Neural crest cell (in vitro differentiated cells): ENCODE results near the gene HSBP1L1. TPM values are rescaled to one million over a fixed set of nuclear protein-coding genes. Genes with fewer than 3 reads are reported as not detected.

Experiments
- DNase-seq: peaks from one replicate; pipeline ENCODE4 v3.0.0; 2021; ENCODE audit warnings: low read depth, mixed read lengths, low spot score
- H3K27ac Mint-ChIP-seq: one replicate; pipeline ENCODE4 v1.8.0; 2021; ENCODE audit warnings: mild to moderate bottlenecking, mixed read lengths; ENCODE audit not compliant: unreplicated experiment
- H3K27me3 Mint-ChIP-seq: 2 replicates; pipeline ENCODE4 v1.8.0; 2021; ENCODE audit warnings: low read depth, mild to moderate bottlenecking, mixed read lengths
- H3K36me3 Mint-ChIP-seq: 2 replicates; pipeline ENCODE4 v1.8.0; 2021; ENCODE audit warnings: low read depth, mild to moderate bottlenecking, mixed read lengths
- H3K4me1 Mint-ChIP-seq: 2 replicates; pipeline ENCODE4 v1.8.0; 2021; ENCODE audit warnings: mixed read lengths
- H3K4me3 Mint-ChIP-seq: one replicate; pipeline ENCODE4 v1.8.0; 2021; ENCODE audit warnings: mild to moderate bottlenecking, mixed read lengths
- H3K9me3 Mint-ChIP-seq: 2 replicates; pipeline ENCODE4 v1.8.0; 2021; ENCODE audit warnings: mixed read lengths
- total RNA-seq: library from RNA; stranded (reverse); gene quantifications from 2 replicates; pipeline ENCODE4 v1.2.1, GENCODE V29; 2021
- TF ChIP-seq, protein P1 (sequence below): fragments of 200-600 bp; sonication (generic); conservative IDR thresholded peaks from 2 replicates; pipeline ENCODE4 v1.5.0; 2021; ENCODE audit warnings: antibody characterized with exemption, mild to moderate bottlenecking

The HSBP1L1 gene
- total RNA-seq, 1 donor from 2014 or later, result 0.58 TPM

GRCh38 chr18:79962835-79963657 lies 1.4 kb upstream of the HSBP1L1 start:
- TF ChIP-seq, protein P1, sequence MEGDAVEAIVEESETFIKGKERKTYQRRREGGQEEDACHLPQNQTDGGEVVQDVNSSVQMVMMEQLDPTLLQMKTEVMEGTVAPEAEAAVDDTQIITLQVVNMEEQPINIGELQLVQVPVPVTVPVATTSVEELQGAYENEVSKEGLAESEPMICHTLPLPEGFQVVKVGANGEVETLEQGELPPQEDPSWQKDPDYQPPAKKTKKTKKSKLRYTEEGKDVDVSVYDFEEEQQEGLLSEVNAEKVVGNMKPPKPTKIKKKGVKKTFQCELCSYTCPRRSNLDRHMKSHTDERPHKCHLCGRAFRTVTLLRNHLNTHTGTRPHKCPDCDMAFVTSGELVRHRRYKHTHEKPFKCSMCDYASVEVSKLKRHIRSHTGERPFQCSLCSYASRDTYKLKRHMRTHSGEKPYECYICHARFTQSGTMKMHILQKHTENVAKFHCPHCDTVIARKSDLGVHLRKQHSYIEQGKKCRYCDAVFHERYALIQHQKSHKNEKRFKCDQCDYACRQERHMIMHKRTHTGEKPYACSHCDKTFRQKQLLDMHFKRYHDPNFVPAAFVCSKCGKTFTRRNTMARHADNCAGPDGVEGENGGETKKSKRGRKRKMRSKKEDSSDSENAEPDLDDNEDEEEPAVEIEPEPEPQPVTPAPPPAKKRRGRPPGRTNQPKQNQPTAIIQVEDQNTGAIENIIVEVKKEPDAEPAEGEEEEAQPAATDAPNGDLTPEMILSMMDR, result no peak
- Mint-ChIP-seq H3K36me3 (peaks cover 2% of the 10 kb centered on the region), H3K4me1 (peaks cover 27% of the 10 kb centered on the region), H3K9me3 (no peaks in the 10 kb centered on the region), H3K27ac (no peak overlapping the region), H3K4me3 (peak overlapping the region; percentile 51), H3K27me3 (peaks cover 35% of the 10 kb centered on the region)
- no peak for DNase-seq

GRCh38 chr18:79963658-79964329 lies 649 bp upstream of the HSBP1L1 start:
- TF ChIP-seq, protein P1, result no peak
- Mint-ChIP-seq H3K36me3 (peaks cover 2% of the 10 kb centered on the region), H3K9me3 (no peaks in the 10 kb centered on the region), H3K27me3 (peaks cover 35% of the 10 kb centered on the region), H3K4me3 (no peak overlapping the region), H3K27ac (no peak overlapping the region), H3K4me1 (peaks cover 27% of the 10 kb centered on the region)
- no peak for DNase-seq

DNA sequence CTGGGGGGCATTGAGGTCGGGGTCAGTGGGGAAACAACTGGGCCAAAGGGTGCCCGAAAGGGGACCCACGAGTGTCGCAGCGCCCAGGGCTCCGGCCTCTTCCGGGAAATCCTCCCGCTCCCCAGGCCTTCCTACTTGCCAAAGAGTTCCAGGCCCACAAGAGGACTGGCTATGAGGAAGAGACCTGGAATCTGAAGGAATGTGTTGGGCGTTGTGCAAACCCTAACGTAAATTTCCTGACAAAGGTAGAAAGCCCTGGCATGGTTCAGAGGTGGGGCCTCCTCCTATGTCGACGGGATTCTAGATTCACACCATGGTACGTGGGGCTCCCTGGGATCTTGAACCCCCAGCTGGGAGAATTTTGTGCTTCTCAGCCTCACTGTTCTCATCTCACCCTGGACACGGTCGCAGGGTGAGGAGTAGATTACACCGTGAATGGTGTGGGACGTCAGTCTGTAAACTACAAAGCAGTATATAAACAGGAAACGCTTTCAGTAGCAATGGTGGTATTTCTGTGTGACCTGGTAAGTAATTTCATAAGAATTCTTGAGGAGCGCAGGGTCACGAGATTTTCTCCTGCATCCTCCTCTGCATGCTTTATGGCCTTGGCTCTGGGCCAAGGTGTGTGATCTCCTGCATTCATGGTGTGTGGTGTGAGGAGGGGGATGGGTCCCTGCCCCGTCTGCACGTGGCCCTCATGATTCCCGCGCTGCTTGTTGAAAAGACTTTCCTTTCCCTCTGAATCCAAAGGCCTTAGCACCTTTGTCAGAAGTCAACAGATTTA lies 868 bp downstream of the HSBP1L1 start:
- Mint-ChIP-seq H3K4me3 (peak overlapping the region; percentile 14), H3K27me3 (peaks cover 27% of the 10 kb centered on the region), H3K9me3 (no peaks in the 10 kb centered on the region), H3K36me3 (peaks cover 6% of the 10 kb centered on the region), H3K4me1 (peaks cover 19% of the 10 kb centered on the region), H3K27ac (no peak overlapping the region)
- TF ChIP-seq, protein P1, result no peak
- no peak for DNase-seq

GRCh38 chr18:79970419-79971133 lies 6.1 kb downstream of the HSBP1L1 start:
- Mint-ChIP-seq H3K36me3 (peaks cover 10% of the 10 kb centered on the region), H3K4me1 (peaks cover 2% of the 10 kb centered on the region), H3K27me3 (peaks cover under 1% of the 10 kb centered on the region), H3K4me3 (no peak overlapping the region), H3K9me3 (no peaks in the 10 kb centered on the region), H3K27ac (no peak overlapping the region)
- DNase-seq, result no peak
- TF ChIP-seq, protein P1, result no peak
